H9 (cell line): ENCODE results near the gene SLCO3A1. TPM values are rescaled to one million over a fixed set of nuclear protein-coding genes. Genes with fewer than 3 reads are reported as not detected.
A peak's percentile ranks its signal among the peaks of the same experiment; 100 is the strongest.

Experiments
- DNase-seq: peaks from one replicate; pipeline ENCODE4 v3.0.0-alpha.2; 2017
- H2AFZ ChIP-seq: one replicate; pipeline ENCODE4 v1.6.1; 2013; ENCODE audit warnings: mild to moderate bottlenecking, low read length, control low read depth, moderate library complexity
- H2AK5ac ChIP-seq: 2 replicates; pipeline ENCODE4 v1.6.1; 2013; ENCODE audit warnings: low read length, control low read depth, mixed read lengths; ENCODE audit not compliant: insufficient read length
- H2BK120ac ChIP-seq: one replicate; pipeline ENCODE4 v1.6.1; 2013; ENCODE audit warnings: low read depth, mild to moderate bottlenecking, low read length, control low read depth, inconsistent platforms; ENCODE audit not compliant: poor library complexity, severe bottlenecking
- H2BK12ac ChIP-seq: 2 replicates; pipeline ENCODE4 v1.6.1; 2013; ENCODE audit warnings: low read length, control low read depth, mixed read lengths, low read depth; ENCODE audit not compliant: insufficient read length
- H2BK15ac ChIP-seq: 2 replicates; pipeline ENCODE4 v1.6.1; 2013; ENCODE audit warnings: low read depth, low read length, control low read depth
- H2BK20ac ChIP-seq: one replicate; pipeline ENCODE4 v1.6.1; 2013; ENCODE audit warnings: low read depth, mild to moderate bottlenecking, low read length, control low read depth, inconsistent platforms; ENCODE audit not compliant: poor library complexity, severe bottlenecking
- H2BK5ac ChIP-seq: 2 replicates; pipeline ENCODE4 v1.6.1; 2013; ENCODE audit warnings: low read length, control low read depth, mixed read lengths; ENCODE audit not compliant: insufficient read length
- H3K14ac ChIP-seq: 2 replicates; pipeline ENCODE4 v1.6.1; 2013; ENCODE audit warnings: low read length, control low read depth; ENCODE audit not compliant: insufficient read depth
- H3K18ac ChIP-seq: 2 replicates; pipeline ENCODE4 v1.6.1; 2013; ENCODE audit warnings: low read depth, mild to moderate bottlenecking, mixed read lengths, low read length, control low read depth; ENCODE audit not compliant: insufficient read length
- H3K23ac ChIP-seq: 2 replicates; pipeline ENCODE4 v1.6.1; 2013; ENCODE audit warnings: low read length, control low read depth, mixed read lengths, low read depth; ENCODE audit not compliant: insufficient read length
- H3K23me2 ChIP-seq: 2 replicates; pipeline ENCODE4 v1.6.1; 2013; ENCODE audit warnings: low read depth, mild to moderate bottlenecking, mixed read lengths, low read length, control low read depth; ENCODE audit not compliant: insufficient read length, poor library complexity, severe bottlenecking
- H3K27ac ChIP-seq: 2 replicates; pipeline ENCODE4 v1.5.1; 2013; ENCODE audit warnings: low read length, control low read depth, mixed read lengths, low read depth; ENCODE audit not compliant: insufficient read length
- H3K27me3 ChIP-seq: 2 replicates; pipeline ENCODE4 v1.6.1; 2013; ENCODE audit warnings: low read length, control low read depth, inconsistent platforms; ENCODE audit not compliant: insufficient read depth
- H3K4ac ChIP-seq: 2 replicates; pipeline ENCODE4 v1.6.1; 2013; ENCODE audit warnings: low read depth, mild to moderate bottlenecking, control low read depth, inconsistent platforms, low read length, moderate library complexity
- H3K4me1 ChIP-seq: 2 replicates; pipeline ENCODE4 v1.6.1; 2013; ENCODE audit warnings: low read length, control low read depth, inconsistent platforms; ENCODE audit not compliant: insufficient read depth
- H3K4me2 ChIP-seq: 2 replicates; pipeline ENCODE4 v1.6.1; 2013; ENCODE audit warnings: low read length, control low read depth, mixed read lengths; ENCODE audit not compliant: insufficient read length, insufficient read depth
- H3K56ac ChIP-seq: 2 replicates; pipeline ENCODE4 v1.6.1; 2013; ENCODE audit warnings: low read depth, mild to moderate bottlenecking, mixed read lengths, low read length, control low read depth; ENCODE audit not compliant: insufficient read length
- H3K79me1 ChIP-seq: 2 replicates; pipeline ENCODE4 v1.6.1; 2013; ENCODE audit warnings: low read depth, mild to moderate bottlenecking, moderate library complexity, low read length, control low read depth, inconsistent platforms; ENCODE audit not compliant: insufficient read depth, poor library complexity, severe bottlenecking
- H3K79me2 ChIP-seq: 2 replicates; pipeline ENCODE4 v1.6.1; 2013; ENCODE audit warnings: low read length, control low read depth, inconsistent platforms; ENCODE audit not compliant: insufficient read depth
- H3K9ac ChIP-seq: 2 replicates; pipeline ENCODE4 v1.6.1; 2013; ENCODE audit warnings: low read length, control low read depth, mixed read lengths; ENCODE audit not compliant: insufficient read length; ENCODE audit errors: extremely low read depth
- H3K9me3 ChIP-seq: one replicate; pipeline ENCODE4 v1.6.1; 2013; ENCODE audit warnings: low read depth, low read length, inconsistent platforms; ENCODE audit not compliant: control insufficient read depth
- H3T11ph ChIP-seq: one replicate; pipeline ENCODE4 v1.6.1; 2013; ENCODE audit warnings: mild to moderate bottlenecking, low read length, control low read depth, inconsistent platforms
- H4K20me1 ChIP-seq: one replicate; pipeline ENCODE4 v1.6.1; 2013; ENCODE audit not compliant: control insufficient read depth, insufficient read length, insufficient read depth
- H4K5ac ChIP-seq: 2 replicates; pipeline ENCODE4 v1.6.1; 2013; ENCODE audit warnings: low read depth, mild to moderate bottlenecking, mixed read lengths, low read length, control low read depth; ENCODE audit not compliant: insufficient read length
- H4K8ac ChIP-seq: replicated peaks from 2 replicates; pipeline ENCODE4 v1.6.1; 2013; ENCODE audit warnings: low read length, control low read depth, mixed read lengths, low read depth; ENCODE audit not compliant: insufficient read length
- H4K91ac ChIP-seq: 2 replicates; pipeline ENCODE4 v1.6.1; 2013; ENCODE audit warnings: low read depth, mild to moderate bottlenecking, moderate library complexity, mixed read lengths, low read length, control low read depth; ENCODE audit not compliant: insufficient read length
- H3K27ac Mint-ChIP-seq, 3 experiments: 2 replicates in 2 of 3; 3 replicates in 1 of 3; pipeline ENCODE4 v1.8.0; 2020 to 2021; ENCODE audit warnings: mixed read lengths in 3 of 3, mild to moderate bottlenecking in 1 of 3, moderate library complexity in 1 of 3
- H3K27me3 Mint-ChIP-seq: 2 replicates; pipeline ENCODE4 v1.8.0; 2021; ENCODE audit warnings: low read depth, mild to moderate bottlenecking, moderate library complexity, mixed read lengths
- H3K36me3 Mint-ChIP-seq, 3 experiments: 2 replicates in 2 of 3; 3 replicates in 1 of 3; pipeline ENCODE4 v1.8.0; 2020 to 2021; ENCODE audit warnings: low read depth in 3 of 3, mixed read lengths in 3 of 3; ENCODE audit not compliant: insufficient read depth in 1 of 3
- H3K4me1 Mint-ChIP-seq, 2 experiments: 2 replicates each; pipeline ENCODE4 v1.8.0; 2020; ENCODE audit warnings: mixed read lengths in 2 of 2
- H3K4me3 Mint-ChIP-seq, 2 experiments: 2 replicates in 1 of 2; 3 replicates in 1 of 2; pipeline ENCODE4 v1.8.0; 2020 to 2021; ENCODE audit warnings: mild to moderate bottlenecking in 2 of 2, mixed read lengths in 2 of 2, moderate library complexity in 1 of 2
- H3K9me3 Mint-ChIP-seq, 2 experiments: 2 replicates in 1 of 2; 3 replicates in 1 of 2; pipeline ENCODE4 v1.8.0; 2020; ENCODE audit warnings: mild to moderate bottlenecking in 2 of 2, mixed read lengths in 2 of 2, moderate library complexity in 1 of 2
- WGBS: extraction: QIAGEN DNeasy Blood & Tissue Kit; methylation state at CpG from one replicate; pipeline ENCODE4 v1.1.7; 2013; ENCODE audit warnings: missing lambda C conversion rate, low lambda C conversion rate, mixed read lengths; ENCODE audit not compliant: insufficient read length; ENCODE audit errors: extremely low coverage; 5-methylcytosine and 5-hydroxymethylcytosine counted together
- total RNA-seq: library from RNA; stranded (reverse); gene quantifications from 2 replicates; pipeline ENCODE4 v1.2.1, GENCODE V29; 2021
- TF ChIP-seq, protein P1 (sequence below): fragments of 200-600 bp; sonication (generic); conservative IDR thresholded peaks from 3 replicates; pipeline ENCODE4 v1.8.0; 2021; ENCODE audit warnings: antibody characterized with exemption, mild to moderate bottlenecking

Gene SLCO3A1
- total RNA-seq, 1 experiment from 2014 or later: 9.4 TPM

GRCh38 chr15:91924183-91924582, 70.7 kb downstream of the SLCO3A1 start:
- Histone ChIP-seq H4K8ac (no peak overlapping the region), H3K14ac (no peak overlapping the region), H2BK12ac (no peak overlapping the region), H2BK120ac (no peak overlapping the region), H2BK15ac (no peak overlapping the region), H4K91ac (no peak overlapping the region), H2BK20ac (no peak overlapping the region), H3T11ph (no peak overlapping the region), H3K79me1 (no peaks in the 10 kb centered on the region), H3K27ac (no peak overlapping the region), H3K23me2 (no peaks in the 10 kb centered on the region), H3K9me3 (no peaks in the 10 kb centered on the region), H3K79me2 (no peaks in the 10 kb centered on the region), H2BK5ac (no peak overlapping the region), H2AK5ac (no peak overlapping the region), H3K4me2 (no peak overlapping the region), H2AFZ (no peak overlapping the region), H3K23ac (no peak overlapping the region), H4K5ac (no peak overlapping the region), H3K27me3 (no peaks in the 10 kb centered on the region; the same call in 1 of the 2 replicates), H3K9ac (no peak overlapping the region), H3K4me1 (peaks cover 17% of the 10 kb centered on the region; the same call in 1 of the 2 replicates), H3K56ac (no peak overlapping the region), H3K4ac (no peak overlapping the region), H4K20me1 (no peaks in the 10 kb centered on the region), H3K18ac (no peak overlapping the region)
- TF ChIP-seq, protein P1, sequence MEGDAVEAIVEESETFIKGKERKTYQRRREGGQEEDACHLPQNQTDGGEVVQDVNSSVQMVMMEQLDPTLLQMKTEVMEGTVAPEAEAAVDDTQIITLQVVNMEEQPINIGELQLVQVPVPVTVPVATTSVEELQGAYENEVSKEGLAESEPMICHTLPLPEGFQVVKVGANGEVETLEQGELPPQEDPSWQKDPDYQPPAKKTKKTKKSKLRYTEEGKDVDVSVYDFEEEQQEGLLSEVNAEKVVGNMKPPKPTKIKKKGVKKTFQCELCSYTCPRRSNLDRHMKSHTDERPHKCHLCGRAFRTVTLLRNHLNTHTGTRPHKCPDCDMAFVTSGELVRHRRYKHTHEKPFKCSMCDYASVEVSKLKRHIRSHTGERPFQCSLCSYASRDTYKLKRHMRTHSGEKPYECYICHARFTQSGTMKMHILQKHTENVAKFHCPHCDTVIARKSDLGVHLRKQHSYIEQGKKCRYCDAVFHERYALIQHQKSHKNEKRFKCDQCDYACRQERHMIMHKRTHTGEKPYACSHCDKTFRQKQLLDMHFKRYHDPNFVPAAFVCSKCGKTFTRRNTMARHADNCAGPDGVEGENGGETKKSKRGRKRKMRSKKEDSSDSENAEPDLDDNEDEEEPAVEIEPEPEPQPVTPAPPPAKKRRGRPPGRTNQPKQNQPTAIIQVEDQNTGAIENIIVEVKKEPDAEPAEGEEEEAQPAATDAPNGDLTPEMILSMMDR: no peak
- H3K9me3 Mint-ChIP-seq: no peaks in the 10 kb centered on the region
- peak overlapping the region in 1 of 2 experiments; percentile 31; a peak in 1 of 5 replicates for H3K4me3 Mint-ChIP-seq
- WGBS: no CpG with 5 or more reads among the region's 7 CpGs
- no peaks in the 10 kb centered on the region for H3K36me3 Mint-ChIP-seq
- H3K4me1 Mint-ChIP-seq: peaks cover 34 to 53% of the 10 kb centered on the region in 2 experiments
- peak overlapping the region in 1 of 3 experiments; percentile 68; a peak in 1 of 7 replicates for H3K27ac Mint-ChIP-seq
- H3K27me3 Mint-ChIP-seq: no peaks in the 10 kb centered on the region
- DNase-seq: no peak
